ENCODE results near the gene JMJD8. TPM values are rescaled to one million over a fixed set of nuclear protein-coding genes. Genes with fewer than 3 reads are reported as not detected.
A peak's percentile ranks its signal among the peaks of the same experiment; 100 is the strongest.

JMJD8 gene
- total and polyA plus RNA-seq, 9 of the 15 experiments (the other 6 are each of a cell fraction or from before 2014, with no cell fraction given): 1.2 to 50.6 (median 29.3) TPM

- 0 out of 4 replicates have a peak, but pooled peaks of 1 of the 2 experiments have one; percentile 29 for TF ChIP-seq TEAD1 (CRISPR knock-in tag; IDR thresholded peaks at IDR 0.05)
- TF ChIP-seq ZKSCAN3 (CRISPR knock-in tag; IDR thresholded peaks at IDR 0.05): no peak
- TF ChIP-seq L3MBTL2 (IDR thresholded peaks at IDR 0.05): peak; percentile 44; the same call in 1 of the 2 replicates
- TF ChIP-seq, protein P1, sequence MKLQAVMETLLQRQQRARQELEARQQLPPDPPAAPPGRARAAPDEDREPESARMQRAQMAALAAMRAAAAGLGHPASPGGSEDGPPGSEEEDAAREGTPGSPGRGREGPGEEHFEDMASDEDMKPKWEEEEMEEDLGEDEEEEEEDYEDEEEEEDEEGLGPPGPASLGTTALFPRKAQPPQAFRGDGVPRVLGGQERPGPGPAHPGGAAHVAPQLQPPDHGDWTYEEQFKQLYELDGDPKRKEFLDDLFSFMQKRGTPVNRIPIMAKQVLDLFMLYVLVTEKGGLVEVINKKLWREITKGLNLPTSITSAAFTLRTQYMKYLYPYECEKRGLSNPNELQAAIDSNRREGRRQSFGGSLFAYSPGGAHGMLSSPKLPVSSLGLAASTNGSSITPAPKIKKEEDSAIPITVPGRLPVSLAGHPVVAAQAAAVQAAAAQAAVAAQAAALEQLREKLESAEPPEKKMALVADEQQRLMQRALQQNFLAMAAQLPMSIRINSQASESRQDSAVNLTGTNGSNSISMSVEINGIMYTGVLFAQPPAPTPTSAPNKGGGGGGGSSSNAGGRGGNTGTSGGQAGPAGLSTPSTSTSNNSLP (IDR thresholded peaks at IDR 0.05; ENCODE audit: borderline replicate concordance, low read depth, low read length): no peak
- TF ChIP-seq FOXK1 (CRISPR knock-in tag; IDR thresholded peaks at IDR 0.05; ENCODE audit: borderline replicate concordance): no peak
- TF ChIP-seq, protein P2, sequence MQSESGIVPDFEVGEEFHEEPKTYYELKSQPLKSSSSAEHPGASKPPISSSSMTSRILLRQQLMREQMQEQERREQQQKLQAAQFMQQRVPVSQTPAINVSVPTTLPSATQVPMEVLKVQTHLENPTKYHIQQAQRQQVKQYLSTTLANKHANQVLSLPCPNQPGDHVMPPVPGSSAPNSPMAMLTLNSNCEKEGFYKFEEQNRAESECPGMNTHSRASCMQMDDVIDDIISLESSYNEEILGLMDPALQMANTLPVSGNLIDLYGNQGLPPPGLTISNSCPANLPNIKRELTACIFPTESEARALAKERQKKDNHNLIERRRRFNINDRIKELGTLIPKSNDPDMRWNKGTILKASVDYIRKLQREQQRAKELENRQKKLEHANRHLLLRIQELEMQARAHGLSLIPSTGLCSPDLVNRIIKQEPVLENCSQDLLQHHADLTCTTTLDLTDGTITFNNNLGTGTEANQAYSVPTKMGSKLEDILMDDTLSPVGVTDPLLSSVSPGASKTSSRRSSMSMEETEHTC (IDR thresholded peaks at IDR 0.05): no peak
- no peak for TF ChIP-seq PHB2 (IDR thresholded peaks at IDR 0.05; ENCODE audit: low read depth)
- 0 out of 2 replicates have a peak, but pooled peaks have one; percentile 33 for TF ChIP-seq ZBTB2 (IDR thresholded peaks at IDR 0.05)
- TF ChIP-seq GABPA (tag; conservative IDR thresholded peaks at IDR 0.05; ENCODE audit: low read depth): no peak
- TF ChIP-seq PYGO2 (tag; IDR thresholded peaks at IDR 0.05): no peak
- TF ChIP-seq MYNN (IDR thresholded peaks at IDR 0.05): 0 out of 2 replicates have a peak, but pooled peaks have one; percentile 8
- no peak for TF ChIP-seq MYNN (CRISPR knock-in tag; IDR thresholded peaks at IDR 0.05)
- peak; percentile 81 for TF ChIP-seq RAD51 (IDR thresholded peaks at IDR 0.05; ENCODE audit: borderline replicate concordance, low read depth)
- no peak for TF ChIP-seq MAFF (IDR thresholded peaks at IDR 0.05; ENCODE audit: low read length)
- no peak for TF ChIP-seq CREM (IDR thresholded peaks at IDR 0.05; ENCODE audit: low read depth)
- TF ChIP-seq XRCC5 (IDR thresholded peaks at IDR 0.05; ENCODE audit: low read depth, low read length): no peak
Measured at GRCh38 chr16:637081-638018, 46.8 kb downstream of the JMJD8 start (continued).

Data from K562 (cell line).